Skeletal muscle tissue (tissue), 4 donors: ENCODE data around the gene JMJD4. TPM values are rescaled to one million over a fixed set of nuclear protein-coding genes. Genes with fewer than 3 reads are reported as not detected.
A peak's percentile ranks its signal among the peaks of the same experiment; 100 is the strongest.

Source experiments
- H3K27ac ChIP-seq: one replicate; pipeline ENCODE4 v1.7.0; 2013; ENCODE audit warnings: mild to moderate bottlenecking, low read depth, low read length, inconsistent platforms
- H3K27me3 ChIP-seq, 3 donors: one replicate each; pipeline ENCODE4 v1.7.0; 2013; ENCODE audit warnings: low read length in 3 of 3; ENCODE audit not compliant: control insufficient read depth in 3 of 3, insufficient read depth in 3 of 3
- H3K36me3 ChIP-seq, 3 donors: one replicate each; pipeline ENCODE4 v1.7.0; 2013; ENCODE audit warnings: low read length in 3 of 3; ENCODE audit not compliant: control insufficient read depth in 3 of 3, insufficient read depth in 3 of 3
- H3K4me1 ChIP-seq, 3 donors: one replicate each; pipeline ENCODE4 v1.7.0; 2013; ENCODE audit warnings: low read length in 3 of 3, mild to moderate bottlenecking in 3 of 3; ENCODE audit not compliant: control insufficient read depth in 3 of 3, insufficient read depth in 3 of 3
- H3K4me3 ChIP-seq, 3 donors: one replicate each; pipeline ENCODE4 v1.7.0; 2013; ENCODE audit warnings: low read length in 3 of 3
- H3K9ac ChIP-seq, 3 donors: one replicate each; pipeline ENCODE4 v1.7.0; 2013; ENCODE audit warnings: low read length in 3 of 3, mild to moderate bottlenecking in 3 of 3, moderate library complexity in 2 of 3, low read depth in 1 of 3
- H3K9me3 ChIP-seq, 3 donors: one replicate each; pipeline ENCODE4 v1.7.0; 2013; ENCODE audit warnings: low read length in 3 of 3; ENCODE audit not compliant: control insufficient read depth in 3 of 3
- total RNA-seq: library from RNA; depleted of rRNA; stranded (reverse); fragments of >200 nt; gene quantifications from one replicate; pipeline ENCODE4 v1.2.3, GENCODE V29; 2014
- donor health status: Osteomylitis.

The JMJD4 gene, protein sequence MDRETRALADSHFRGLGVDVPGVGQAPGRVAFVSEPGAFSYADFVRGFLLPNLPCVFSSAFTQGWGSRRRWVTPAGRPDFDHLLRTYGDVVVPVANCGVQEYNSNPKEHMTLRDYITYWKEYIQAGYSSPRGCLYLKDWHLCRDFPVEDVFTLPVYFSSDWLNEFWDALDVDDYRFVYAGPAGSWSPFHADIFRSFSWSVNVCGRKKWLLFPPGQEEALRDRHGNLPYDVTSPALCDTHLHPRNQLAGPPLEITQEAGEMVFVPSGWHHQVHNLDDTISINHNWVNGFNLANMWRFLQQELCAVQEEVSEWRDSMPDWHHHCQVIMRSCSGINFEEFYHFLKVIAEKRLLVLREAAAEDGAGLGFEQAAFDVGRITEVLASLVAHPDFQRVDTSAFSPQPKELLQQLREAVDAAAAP
- 19.3 TPM for total RNA-seq

DNA sequence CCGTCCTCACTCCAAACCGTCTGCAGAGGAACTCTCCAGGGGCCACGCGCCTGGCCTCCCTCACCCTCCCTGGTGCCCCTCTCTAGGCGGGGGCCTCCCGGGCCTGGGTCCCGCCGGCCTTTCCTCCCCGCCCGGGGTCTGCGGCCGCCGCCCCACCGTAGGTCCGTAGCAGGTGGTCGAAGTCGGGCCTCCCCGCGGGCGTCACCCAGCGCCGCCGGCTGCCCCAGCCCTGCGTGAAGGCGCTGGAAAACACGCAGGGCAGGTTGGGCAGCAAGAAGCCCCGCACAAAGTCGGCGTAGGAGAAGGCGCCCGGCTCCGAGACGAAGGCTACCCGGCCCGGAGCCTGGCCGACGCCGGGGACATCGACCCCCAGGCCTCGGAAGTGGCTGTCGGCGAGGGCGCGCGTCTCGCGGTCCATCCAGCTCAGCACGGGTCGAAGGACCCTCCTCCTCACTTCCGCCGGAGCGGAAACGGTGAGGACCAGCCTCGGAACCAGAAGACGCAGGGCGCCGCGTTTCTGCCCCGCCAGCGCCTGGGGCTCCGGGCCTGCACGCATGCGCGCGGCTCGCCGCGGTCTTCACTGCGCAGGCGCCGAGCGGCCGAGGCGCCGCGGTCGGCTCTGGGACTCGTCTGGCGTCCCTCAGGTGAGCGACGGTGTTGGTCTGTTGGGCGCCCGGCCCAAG, at the start of gene JMJD4, which contains the start of gene SNAP47:
TSS of gene JMJD4 (minus strand) at position 447 of the 683 bp plus-strand sequence. CDS start at position 418, 29 bp downstream.
TSS of gene SNAP47 (plus strand) at position 580 of the 683 bp plus-strand sequence. CDS start 12,302 bp downstream, outside the sequence.
- peaks cover 21 to 52% (median 24%) of the 10 kb centered on the region in 3 donors for H3K4me1 ChIP-seq
- peak within 1 kb of the TSS; percentile 86 for H3K27ac ChIP-seq
- H3K4me3 ChIP-seq, result peak within 1 kb of the TSS; percentile 77 to 93 (median 90)
- no peaks in the 10 kb centered on the region for H3K27me3 ChIP-seq
- peaks cover 20 to 29% (median 27%) of the 10 kb centered on the region in 3 donors for H3K36me3 ChIP-seq
- no peaks in the 10 kb centered on the region for H3K9me3 ChIP-seq
- peak within 1 kb of the TSS; percentile 88 to 96 (median 89) for H3K9ac ChIP-seq

DNA sequence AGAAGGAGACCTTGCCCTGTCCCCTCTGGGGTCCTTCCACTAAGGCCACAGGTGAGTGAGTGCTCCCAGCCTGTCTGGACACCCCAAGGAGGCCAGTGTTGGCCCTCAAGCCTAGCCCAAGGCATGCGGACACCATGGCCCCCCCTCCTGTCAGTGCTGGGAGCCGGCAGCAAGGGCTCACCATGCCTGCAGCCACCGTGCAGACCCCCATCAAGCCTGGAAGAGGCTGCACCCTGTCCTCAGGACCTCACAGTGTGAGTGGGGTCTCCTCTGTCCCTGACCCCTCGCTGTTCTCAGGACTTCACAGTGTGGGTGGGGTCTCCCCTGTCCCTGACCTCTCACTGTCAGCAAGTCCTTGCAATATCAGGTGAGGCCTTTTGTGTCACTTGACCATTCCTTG, 47.1 kb upstream of the JMJD4 start:
- no peaks in the 10 kb centered on the region for H3K9me3 ChIP-seq
- no peak overlapping the region for H3K27ac ChIP-seq
- peaks cover 3 to 5% (median 5%) of the 10 kb centered on the region in 3 donors for H3K36me3 ChIP-seq
- no peak overlapping the region for H3K4me3 ChIP-seq
- H3K4me1 ChIP-seq, result peaks cover 20 to 34% (median 29%) of the 10 kb centered on the region in 3 donors
- no peak overlapping the region for H3K9ac ChIP-seq
- H3K27me3 ChIP-seq, result peaks cover 0 to 3% (median 0%) of the 10 kb centered on the region in 3 donors

DNA sequence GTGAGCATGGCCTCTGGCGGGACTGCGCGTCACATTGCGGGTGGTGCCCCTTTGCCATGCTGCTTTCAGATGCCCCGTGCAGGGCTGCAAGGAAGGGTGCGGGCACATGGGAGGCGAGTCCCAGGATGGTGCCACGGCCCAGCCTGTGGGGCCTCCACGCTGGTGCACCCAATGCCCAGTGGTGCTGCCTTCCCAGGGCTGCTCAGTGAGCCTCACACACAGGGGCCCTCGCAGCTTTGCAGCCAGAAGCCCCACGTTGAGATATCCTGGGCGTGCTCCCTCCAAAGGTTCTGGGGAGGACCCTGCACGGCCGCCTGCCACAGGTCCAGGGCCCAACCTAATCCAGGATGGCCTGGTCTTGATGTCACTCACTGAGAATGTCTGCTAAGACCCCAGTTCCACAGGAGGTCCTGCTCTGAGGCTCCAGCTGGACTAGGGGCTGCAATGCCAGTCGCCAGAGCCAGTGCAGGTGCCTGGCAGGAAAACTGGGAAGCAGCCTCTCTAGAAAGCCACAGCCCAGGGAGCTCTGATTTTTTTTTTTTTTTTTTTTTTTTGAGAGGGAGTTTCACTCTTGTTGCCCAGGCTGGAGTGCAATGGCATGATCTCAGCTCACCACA, 46.3 kb upstream of the JMJD4 start:
- peaks cover 12 to 26% (median 21%) of the 10 kb centered on the region in 3 donors for H3K4me1 ChIP-seq
- H3K4me3 ChIP-seq, result no peak overlapping the region
- no peak overlapping the region for H3K9ac ChIP-seq
- peaks cover 3 to 6% (median 5%) of the 10 kb centered on the region in 3 donors for H3K36me3 ChIP-seq
- no peaks in the 10 kb centered on the region for H3K9me3 ChIP-seq
- no peak overlapping the region for H3K27ac ChIP-seq
- peaks cover 0 to 3% (median 0%) of the 10 kb centered on the region in 3 donors for H3K27me3 ChIP-seq

DNA sequence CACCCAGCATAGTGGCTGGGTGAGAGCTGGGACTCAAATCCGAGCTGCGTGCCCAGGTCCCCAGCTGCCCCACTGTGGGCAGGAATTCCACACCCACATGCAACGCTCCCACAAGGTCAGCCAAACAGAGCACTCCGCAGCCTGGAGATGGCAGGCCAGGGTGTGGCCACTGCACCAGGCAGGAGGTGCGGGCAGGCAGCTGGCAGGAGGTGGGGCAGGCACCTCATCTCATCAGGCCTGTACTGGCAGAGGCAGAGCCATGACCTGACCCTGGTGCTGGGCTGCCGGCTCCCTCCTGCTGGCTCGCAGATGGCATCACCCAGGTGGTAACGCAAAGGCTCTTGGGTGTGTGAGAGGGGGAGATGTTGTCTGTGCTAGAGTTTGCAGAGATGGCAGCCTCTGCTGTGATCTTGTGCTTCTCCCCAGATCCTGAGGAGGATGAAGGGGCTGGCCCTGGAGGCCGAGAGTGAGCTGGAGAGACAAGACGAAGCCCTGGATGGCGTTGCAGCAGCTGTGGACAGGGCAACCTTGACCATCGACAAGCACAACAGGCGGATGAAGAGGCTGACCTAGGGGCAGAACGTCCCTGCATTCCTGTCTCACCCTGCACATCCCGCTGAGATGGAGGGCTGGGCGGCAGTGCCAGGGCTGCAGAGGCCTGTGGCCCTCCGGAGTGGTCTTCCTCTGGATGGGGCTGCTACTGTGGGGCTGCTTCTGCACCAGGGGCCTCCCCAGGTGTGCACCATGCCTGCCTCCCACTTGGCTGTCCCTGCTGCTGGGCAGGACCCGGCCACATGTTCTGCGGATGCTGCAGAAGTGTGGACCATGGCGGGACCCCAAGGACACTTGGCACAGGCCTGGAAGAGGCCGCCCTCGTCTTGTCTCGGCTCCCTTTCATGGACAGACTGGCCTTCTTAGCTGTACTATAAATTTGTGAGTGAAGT, 45.3 kb upstream of the JMJD4 start:
- no peak overlapping the region for H3K4me3 ChIP-seq
- H3K27ac ChIP-seq, result no peak overlapping the region
- H3K36me3 ChIP-seq, result peaks cover 5 to 13% (median 9%) of the 10 kb centered on the region in 3 donors
- no peaks in the 10 kb centered on the region for H3K9me3 ChIP-seq
- H3K27me3 ChIP-seq, result no peaks in the 10 kb centered on the region
- no peak overlapping the region for H3K9ac ChIP-seq
- H3K4me1 ChIP-seq, result peaks cover 10 to 17% (median 13%) of the 10 kb centered on the region in 3 donors

DNA sequence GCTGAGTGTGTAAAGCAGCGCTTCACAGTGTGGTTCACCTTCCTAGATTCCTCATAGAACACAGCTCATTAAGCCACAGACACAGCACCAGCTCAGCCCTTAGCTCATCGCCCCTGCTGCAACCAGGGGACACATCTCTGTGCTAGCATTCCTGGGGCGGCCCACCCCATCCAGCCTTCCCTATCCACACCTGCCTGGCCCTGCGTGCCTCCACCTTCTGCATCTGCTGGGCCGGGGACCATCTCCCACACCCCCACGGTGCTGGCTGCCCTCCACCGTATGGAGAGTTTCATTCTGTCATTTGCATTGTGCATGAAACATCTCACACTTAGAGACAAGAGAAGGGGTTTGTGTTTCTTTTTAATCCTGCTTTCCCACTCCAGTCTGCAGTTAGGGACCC, 44.6 kb upstream of the JMJD4 start:
- Histone ChIP-seq H3K36me3 (peaks cover 5 to 13% (median 9%) of the 10 kb centered on the region in 3 donors), H3K9ac (no peak overlapping the region), H3K4me3 (no peak overlapping the region), H3K27me3 (no peaks in the 10 kb centered on the region), H3K9me3 (no peaks in the 10 kb centered on the region), H3K27ac (no peak overlapping the region), H3K4me1 (peaks cover 13 to 21% (median 15%) of the 10 kb centered on the region in 3 donors)

DNA sequence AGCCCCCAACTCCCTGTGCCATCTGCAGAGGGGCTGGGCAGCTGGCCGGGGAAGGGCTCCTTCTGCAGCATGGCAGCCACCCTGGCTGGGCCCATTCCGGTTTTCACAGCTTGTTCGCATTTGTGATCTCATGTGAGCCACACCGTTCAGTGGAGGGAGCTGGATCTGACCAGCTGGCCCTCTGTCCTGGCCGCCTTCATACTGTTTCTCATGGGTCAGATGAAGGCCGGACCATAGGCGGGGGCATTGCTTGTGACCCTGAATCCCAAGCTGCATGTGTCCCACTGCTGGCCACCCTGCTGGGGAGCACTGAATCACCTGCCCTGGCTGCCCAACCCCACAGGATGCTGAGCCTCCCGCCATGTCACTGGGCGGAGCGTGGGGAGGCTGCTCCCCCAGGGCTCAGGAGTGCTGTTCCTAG, 43.9 kb upstream of the JMJD4 start:
- Histone ChIP-seq H3K27me3 (no peaks in the 10 kb centered on the region), H3K27ac (no peak overlapping the region), H3K9me3 (no peaks in the 10 kb centered on the region), H3K4me1 (peaks cover 13 to 25% (median 19%) of the 10 kb centered on the region in 3 donors), H3K4me3 (no peak overlapping the region), H3K9ac (peak overlapping the region in 1 of 3 donors; percentile 16), H3K36me3 (peaks cover 5 to 16% (median 14%) of the 10 kb centered on the region in 3 donors)

DNA sequence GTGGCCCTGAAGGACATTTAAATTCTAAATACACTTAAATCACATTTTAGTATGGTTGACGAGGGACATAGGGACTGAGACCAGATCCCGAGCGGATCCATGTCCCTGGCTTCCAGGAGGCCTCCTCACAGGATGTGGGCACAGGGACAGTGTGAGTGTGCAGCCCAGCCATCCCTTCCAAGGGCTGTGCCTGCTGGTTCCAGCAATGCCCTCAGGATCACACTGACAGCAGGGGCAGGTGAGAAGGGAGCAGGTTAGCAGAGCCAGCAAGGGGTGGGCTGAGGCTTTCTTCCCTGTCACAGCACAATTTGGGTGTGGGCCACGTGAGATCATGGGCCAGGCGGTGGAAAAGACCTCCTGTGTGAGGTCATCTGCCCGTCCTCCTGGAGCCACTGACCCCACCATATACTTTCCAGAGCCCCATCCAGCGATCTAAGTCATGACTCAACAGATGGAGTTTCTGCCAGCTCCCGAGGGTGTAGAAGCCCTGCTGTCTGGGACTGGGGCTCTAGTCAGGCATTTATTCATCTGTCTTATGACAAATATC, 43.4 kb upstream of the JMJD4 start:
- Histone ChIP-seq H3K4me3 (no peak overlapping the region), H3K27ac (no peak overlapping the region), H3K9me3 (no peaks in the 10 kb centered on the region), H3K36me3 (peaks cover 5 to 19% (median 15%) of the 10 kb centered on the region in 3 donors), H3K27me3 (no peaks in the 10 kb centered on the region), H3K9ac (no peak overlapping the region), H3K4me1 (peaks cover 13 to 25% (median 19%) of the 10 kb centered on the region in 3 donors)

DNA sequence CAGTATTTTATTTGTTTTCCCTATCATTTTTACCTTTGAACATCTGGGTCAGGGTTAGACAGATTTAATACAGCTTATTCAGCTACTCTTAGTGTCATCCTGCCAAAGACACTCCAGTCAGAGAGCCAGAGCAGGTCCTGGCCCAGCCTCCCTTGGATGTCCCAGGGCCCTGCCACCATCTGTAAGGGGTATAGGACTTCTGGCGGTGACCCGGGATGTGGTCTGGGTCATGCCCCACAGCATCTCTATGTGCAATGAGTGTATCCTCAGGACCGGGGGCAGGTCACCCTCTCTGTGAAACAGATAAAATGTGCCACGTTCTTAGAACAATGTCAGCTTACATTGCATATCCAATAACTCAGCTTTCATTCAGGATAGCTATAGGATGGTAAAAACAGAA, 42.5 kb upstream of the JMJD4 start:
- H3K4me3 ChIP-seq, result no peak overlapping the region
- H3K4me1 ChIP-seq, result peaks cover 13 to 25% (median 19%) of the 10 kb centered on the region in 3 donors
- H3K27me3 ChIP-seq, result no peaks in the 10 kb centered on the region
- H3K9me3 ChIP-seq, result no peaks in the 10 kb centered on the region
- H3K36me3 ChIP-seq, result peaks cover 5 to 20% (median 15%) of the 10 kb centered on the region in 3 donors
- H3K27ac ChIP-seq, result no peak overlapping the region
- H3K9ac ChIP-seq, result no peak overlapping the region

DNA sequence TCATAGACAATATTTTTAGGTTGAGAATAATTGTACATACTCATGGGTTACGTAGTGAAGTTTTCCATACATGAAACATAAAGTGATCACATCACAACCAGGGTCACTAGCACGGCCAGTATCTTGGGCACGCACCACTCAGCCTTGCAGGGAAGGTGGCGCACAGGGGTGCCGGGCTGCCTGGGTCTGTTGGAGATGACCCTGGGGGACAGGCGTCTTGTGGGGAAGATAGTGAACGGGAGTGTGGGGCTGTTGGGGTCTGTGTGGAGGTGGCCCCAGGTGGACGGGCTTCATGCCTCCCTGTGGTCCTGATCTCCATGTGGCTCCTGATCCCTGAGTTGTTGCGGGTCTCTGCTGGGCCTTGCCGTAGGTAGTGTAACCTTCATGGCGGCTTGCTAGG, 42.1 kb upstream of the JMJD4 start:
- Histone ChIP-seq H3K4me3 (no peak overlapping the region), H3K27ac (no peak overlapping the region), H3K36me3 (peaks cover 5 to 18% (median 15%) of the 10 kb centered on the region in 3 donors), H3K9ac (no peak overlapping the region), H3K4me1 (peaks cover 13 to 25% (median 19%) of the 10 kb centered on the region in 3 donors), H3K9me3 (no peaks in the 10 kb centered on the region), H3K27me3 (no peaks in the 10 kb centered on the region)
